Measurements from ENCODE around the gene LCP2. TPM values are rescaled to one million over a fixed set of nuclear protein-coding genes. Genes with fewer than 3 reads are reported as not detected.

The LCP2 gene
- total RNA-seq, 1 donor: not detected

- Histone ChIP-seq H3K4me3 (ENCODE audit: insufficient read depth, low read length) (no peak overlapping the region), H4K20me1 (ENCODE audit: insufficient read depth, low read length) (no peaks in the 10 kb centered on the region), H3K27ac (ENCODE audit: low read depth, low read length) (no peak overlapping the region), H3K27me3 (ENCODE audit: insufficient read depth, low read length) (no peaks in the 10 kb centered on the region), H3K4me1 (ENCODE audit: insufficient read depth, low read length) (peaks cover 5% of the 10 kb centered on the region), H3K9me3 (ENCODE audit: low read depth, low read length) (no peaks in the 10 kb centered on the region), H3K4me2 (ENCODE audit: insufficient read depth, low read length) (no peak overlapping the region), H3K79me2 (ENCODE audit: insufficient read depth, low read length) (no peaks in the 10 kb centered on the region), H3K36me3 (ENCODE audit: insufficient read depth, low read length) (no peaks in the 10 kb centered on the region), H2AFZ (ENCODE audit: low read length) (no peak overlapping the region)
- TF ChIP-seq CTCF (IDR thresholded peaks at IDR 0.05; ENCODE audit: extremely low read depth, low read depth, low read length): no peak
- no peak for DNase-seq (ENCODE audit: insufficient read length, low spot score, missing footprints)
These were observed 30.3 kb upstream of the LCP2 start for GRCh38 chr5:170327829-170328228.

- Histone ChIP-seq H2AFZ (ENCODE audit: low read length) (no peak overlapping the region), H3K4me2 (ENCODE audit: insufficient read depth, low read length) (no peak overlapping the region), H3K27ac (ENCODE audit: low read depth, low read length) (no peak overlapping the region), H3K79me2 (ENCODE audit: insufficient read depth, low read length) (no peaks in the 10 kb centered on the region), H3K27me3 (ENCODE audit: insufficient read depth, low read length) (no peaks in the 10 kb centered on the region), H3K36me3 (ENCODE audit: insufficient read depth, low read length) (no peaks in the 10 kb centered on the region), H3K9me3 (ENCODE audit: low read depth, low read length) (no peaks in the 10 kb centered on the region), H4K20me1 (ENCODE audit: insufficient read depth, low read length) (no peaks in the 10 kb centered on the region), H3K4me3 (ENCODE audit: insufficient read depth, low read length) (no peak overlapping the region), H3K4me1 (ENCODE audit: insufficient read depth, low read length) (peaks cover 5% of the 10 kb centered on the region)
- TF ChIP-seq CTCF (IDR thresholded peaks at IDR 0.05; ENCODE audit: extremely low read depth, low read depth, low read length): no peak
- no peak for DNase-seq (ENCODE audit: insufficient read length, low spot score, missing footprints)
These were observed 29.6 kb upstream of the LCP2 start for GRCh38 chr5:170327168-170327567.

- H3K79me2 ChIP-seq (ENCODE audit: insufficient read depth, low read length): no peaks in the 10 kb centered on the region
- no peaks in the 10 kb centered on the region for H4K20me1 ChIP-seq (ENCODE audit: insufficient read depth, low read length)
- H3K27ac ChIP-seq (ENCODE audit: low read depth, low read length): no peak overlapping the region
- no peak for TF ChIP-seq CTCF (IDR thresholded peaks at IDR 0.05; ENCODE audit: extremely low read depth, low read depth, low read length)
- H3K4me3 ChIP-seq (ENCODE audit: insufficient read depth, low read length): no peak overlapping the region
- no peaks in the 10 kb centered on the region for H3K27me3 ChIP-seq (ENCODE audit: insufficient read depth, low read length)
- H3K9me3 ChIP-seq (ENCODE audit: low read depth, low read length): no peaks in the 10 kb centered on the region
- H3K4me1 ChIP-seq (ENCODE audit: insufficient read depth, low read length): no peaks in the 10 kb centered on the region
- DNase-seq (ENCODE audit: insufficient read length, low spot score, missing footprints): no peak
- no peak overlapping the region for H2AFZ ChIP-seq (ENCODE audit: low read length)
- no peaks in the 10 kb centered on the region for H3K36me3 ChIP-seq (ENCODE audit: insufficient read depth, low read length)
- H3K4me2 ChIP-seq (ENCODE audit: insufficient read depth, low read length): no peak overlapping the region
These were observed 21.7 kb upstream of the LCP2 start for GRCh38 chr5:170319301-170319700.

- Histone ChIP-seq H3K27ac (ENCODE audit: low read depth, low read length) (no peak overlapping the region), H3K4me3 (ENCODE audit: insufficient read depth, low read length) (no peak overlapping the region), H3K79me2 (ENCODE audit: insufficient read depth, low read length) (no peaks in the 10 kb centered on the region), H2AFZ (ENCODE audit: low read length) (no peak overlapping the region), H3K4me2 (ENCODE audit: insufficient read depth, low read length) (no peak overlapping the region), H3K36me3 (ENCODE audit: insufficient read depth, low read length) (no peaks in the 10 kb centered on the region), H3K9me3 (ENCODE audit: low read depth, low read length) (no peaks in the 10 kb centered on the region), H4K20me1 (ENCODE audit: insufficient read depth, low read length) (no peaks in the 10 kb centered on the region), H3K27me3 (ENCODE audit: insufficient read depth, low read length) (no peaks in the 10 kb centered on the region), H3K4me1 (ENCODE audit: insufficient read depth, low read length) (no peaks in the 10 kb centered on the region)
- DNase-seq (ENCODE audit: insufficient read length, low spot score, missing footprints): no peak
- TF ChIP-seq CTCF (IDR thresholded peaks at IDR 0.05; ENCODE audit: extremely low read depth, low read depth, low read length): no peak
These were observed 19.9 kb upstream of the LCP2 start for GRCh38 chr5:170317499-170317898.

All from osteoblast (primary cell).